ENCODE measurements around the gene LRMDA. TPM values are rescaled to one million over a fixed set of nuclear protein-coding genes. Genes with fewer than 3 reads are reported as not detected.
A peak's percentile ranks its signal among the peaks of the same experiment; 100 is the strongest.

Gene LRMDA
- total RNA-seq, 2 donors from 2014 or later = 12.2 to 25.4 TPM

GRCh38 chr10:76291885-76292284 is 860.5 kb downstream of the LRMDA start:
- intact Hi-C loops (cut with DNase I) = no loop called here
- Histone ChIP-seq H3K4me3 (no peak overlapping the region), H3K9me3 (no peaks in the 10 kb centered on the region), H3K27me3 (no peaks in the 10 kb centered on the region), H3K4me1 (peaks cover 17% of the 10 kb centered on the region), H3K27ac (no peak overlapping the region), H3K36me3 (replicated peaks in 1 of 2; ENCODE audit: insufficient read depth in 1 of 2, low read depth in 2 of 2) (no peaks in the 10 kb centered on the region)
- WGBS, 2 donors = 77 to 81% methylated on average over 4 of the region's 4 CpGs
- DNase-seq = no peak
- no peak for ATAC-seq
- no peak for TF ChIP-seq POLR2A (IDR thresholded peaks at IDR 0.05)
- TF ChIP-seq, protein P1, sequence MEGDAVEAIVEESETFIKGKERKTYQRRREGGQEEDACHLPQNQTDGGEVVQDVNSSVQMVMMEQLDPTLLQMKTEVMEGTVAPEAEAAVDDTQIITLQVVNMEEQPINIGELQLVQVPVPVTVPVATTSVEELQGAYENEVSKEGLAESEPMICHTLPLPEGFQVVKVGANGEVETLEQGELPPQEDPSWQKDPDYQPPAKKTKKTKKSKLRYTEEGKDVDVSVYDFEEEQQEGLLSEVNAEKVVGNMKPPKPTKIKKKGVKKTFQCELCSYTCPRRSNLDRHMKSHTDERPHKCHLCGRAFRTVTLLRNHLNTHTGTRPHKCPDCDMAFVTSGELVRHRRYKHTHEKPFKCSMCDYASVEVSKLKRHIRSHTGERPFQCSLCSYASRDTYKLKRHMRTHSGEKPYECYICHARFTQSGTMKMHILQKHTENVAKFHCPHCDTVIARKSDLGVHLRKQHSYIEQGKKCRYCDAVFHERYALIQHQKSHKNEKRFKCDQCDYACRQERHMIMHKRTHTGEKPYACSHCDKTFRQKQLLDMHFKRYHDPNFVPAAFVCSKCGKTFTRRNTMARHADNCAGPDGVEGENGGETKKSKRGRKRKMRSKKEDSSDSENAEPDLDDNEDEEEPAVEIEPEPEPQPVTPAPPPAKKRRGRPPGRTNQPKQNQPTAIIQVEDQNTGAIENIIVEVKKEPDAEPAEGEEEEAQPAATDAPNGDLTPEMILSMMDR (IDR thresholded peaks at IDR 0.05) = no peak

- Histone ChIP-seq H3K27me3 (no peaks in the 10 kb centered on the region), H3K4me1 (peaks cover 33% of the 10 kb centered on the region), H3K27ac (peak overlapping the region in 1 of 4 donors; percentile 31), H3K36me3 (replicated peaks in 1 of 2; ENCODE audit: insufficient read depth in 1 of 2, low read depth in 2 of 2) (no peaks in the 10 kb centered on the region), H3K9me3 (no peaks in the 10 kb centered on the region), H3K4me3 (no peak overlapping the region)
- TF ChIP-seq, protein P1 (IDR thresholded peaks at IDR 0.05) = no peak
- no peak for TF ChIP-seq POLR2A (IDR thresholded peaks at IDR 0.05)
- ATAC-seq (no peak), DNase-seq (no peak)
- intact Hi-C loops (cut with DNase I) = no loop called here
- WGBS, 2 donors = 40 to 43% methylated on average over 3 of the region's 3 CpGs
Observed at GRCh38 chr10:76296957-76297356, 865.5 kb downstream of the LRMDA start.

DNA sequence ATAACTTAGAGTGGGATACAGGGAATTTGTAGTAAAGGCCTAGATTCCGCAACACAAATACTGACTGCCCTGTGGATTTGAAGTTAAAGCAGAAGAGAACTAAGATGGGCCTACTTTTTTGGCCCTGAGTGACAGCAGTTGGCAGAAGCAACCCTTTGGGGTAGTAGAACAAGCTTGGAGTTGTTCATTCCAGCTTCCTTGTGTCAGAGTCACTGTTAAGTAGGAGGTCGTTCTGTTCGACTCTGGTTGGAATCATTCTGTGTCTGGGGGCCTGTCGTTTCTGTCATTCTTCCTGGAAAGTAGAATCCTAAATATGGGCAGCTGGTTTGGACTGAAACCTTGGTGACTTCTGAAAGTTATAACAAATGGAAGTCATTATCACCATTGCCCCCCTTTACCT is 865.9 kb downstream of the LRMDA start:
- no peaks in the 10 kb centered on the region for H3K36me3 ChIP-seq (replicated peaks in 1 of 2; ENCODE audit: insufficient read depth in 1 of 2, low read depth in 2 of 2)
- TF ChIP-seq POLR2A (IDR thresholded peaks at IDR 0.05) = no peak
- TF ChIP-seq, protein P1 (IDR thresholded peaks at IDR 0.05) = no peak
- intact Hi-C loops (cut with DNase I) = no loop called here
- H3K27me3 ChIP-seq = no peaks in the 10 kb centered on the region
- peak overlapping the region in 1 of 4 donors; percentile 31 for H3K27ac ChIP-seq
- WGBS, 2 donors = 69 to 83% methylated on average over 4 of the region's 4 CpGs
- H3K4me1 ChIP-seq = peaks cover 36% of the 10 kb centered on the region
- ATAC-seq = no peak
- DNase-seq = no peak
- no peaks in the 10 kb centered on the region for H3K9me3 ChIP-seq
- H3K4me3 ChIP-seq = no peak overlapping the region

- Histone ChIP-seq H3K27ac (peak overlapping the region in 1 of 4 donors; percentile 31), H3K36me3 (replicated peaks in 1 of 2; ENCODE audit: insufficient read depth in 1 of 2, low read depth in 2 of 2) (no peaks in the 10 kb centered on the region), H3K27me3 (no peaks in the 10 kb centered on the region), H3K9me3 (no peaks in the 10 kb centered on the region), H3K4me3 (no peak overlapping the region), H3K4me1 (peaks cover 41% of the 10 kb centered on the region)
- no peak for TF ChIP-seq POLR2A (IDR thresholded peaks at IDR 0.05)
- intact Hi-C loops (cut with DNase I) = no loop called here
- ATAC-seq (peak; percentile 15), DNase-seq (peak in 3 of 4 donors; percentile 18 to 39 (median 28))
- 52 to 71% methylated on average over 10 of the region's 10 CpGs for WGBS, 2 donors
Observed at GRCh38 chr10:76297780-76298281, 866.4 kb downstream of the LRMDA start.

- ATAC-seq (no peak), DNase-seq (no peak)
- Histone ChIP-seq H3K4me1 (peaks cover 45% of the 10 kb centered on the region), H3K36me3 (replicated peaks in 1 of 2; ENCODE audit: insufficient read depth in 1 of 2, low read depth in 2 of 2) (no peaks in the 10 kb centered on the region), H3K9me3 (no peaks in the 10 kb centered on the region), H3K4me3 (no peak overlapping the region), H3K27me3 (no peaks in the 10 kb centered on the region), H3K27ac (no peak overlapping the region)
- WGBS, 2 donors = 89 to 92% methylated on average over 3 of the region's 3 CpGs
- intact Hi-C loops (cut with DNase I) = no loop called here
- TF ChIP-seq POLR2A (IDR thresholded peaks at IDR 0.05) = no peak
- TF ChIP-seq, protein P1 (IDR thresholded peaks at IDR 0.05) = no peak
Observed at GRCh38 chr10:76298329-76298728, 866.9 kb downstream of the LRMDA start.

Measured in body of pancreas (tissue), 4 donors.